ENCODE measurements around the gene ZXDA.

DNA sequence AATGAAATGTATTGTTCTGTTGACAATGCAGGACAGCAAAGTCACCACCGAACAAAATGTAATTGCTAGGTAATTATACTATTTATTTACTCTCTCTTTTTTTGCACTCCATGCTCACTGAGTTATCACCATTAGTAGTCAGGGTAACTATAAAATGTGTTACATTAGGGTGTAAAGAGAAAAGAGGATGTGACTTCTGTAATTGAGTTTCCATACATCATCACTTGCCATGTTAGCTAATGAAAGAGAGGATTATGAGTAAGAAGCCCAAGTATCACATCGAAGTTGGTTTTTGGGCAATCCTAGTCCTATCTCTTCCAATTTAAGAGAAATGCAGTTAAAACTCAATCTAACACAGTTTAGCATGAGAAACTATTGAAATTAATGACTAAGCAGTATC lies 7.6 kb downstream of the ZXDA start:
- TF ChIP-seq CTCF (IDR thresholded peaks at IDR 0.05; ENCODE audit: low read length) (no peak), EZH2phosphoT487 (IDR thresholded peaks at IDR 0.05; ENCODE audit: low read length) (no peak), EZH2 (optimal IDR thresholded peaks at IDR 0.05; ENCODE audit: low read depth, low read length) (no peak)
